DMS53 treated with DMSO at 0.1 percent for 48 hours (cell line): ENCODE results near the gene C9orf50.
A peak's percentile ranks its signal among the peaks of the same experiment; 100 is the strongest.
"Not testable (repeated sequence)": the region's sequence is repeated elsewhere in the genome, so short reads cannot be mapped to it uniquely, and the experiment has no call there.

Experiments
- DNase-seq: peaks from one replicate; lab custom pipeline; 2025; ENCODE audit not compliant: unreplicated experiment; lab: John Stamatoyannopoulos, UW

C9orf50 gene

GRCh38 chr9:129620669-129621295, at the start of gene C9orf50:
Gene C9orf50 (minus strand): TSS chr9:129621101. CDS start chr9:129620574, 527 bp downstream.
- no peak for DNase-seq

DNA sequence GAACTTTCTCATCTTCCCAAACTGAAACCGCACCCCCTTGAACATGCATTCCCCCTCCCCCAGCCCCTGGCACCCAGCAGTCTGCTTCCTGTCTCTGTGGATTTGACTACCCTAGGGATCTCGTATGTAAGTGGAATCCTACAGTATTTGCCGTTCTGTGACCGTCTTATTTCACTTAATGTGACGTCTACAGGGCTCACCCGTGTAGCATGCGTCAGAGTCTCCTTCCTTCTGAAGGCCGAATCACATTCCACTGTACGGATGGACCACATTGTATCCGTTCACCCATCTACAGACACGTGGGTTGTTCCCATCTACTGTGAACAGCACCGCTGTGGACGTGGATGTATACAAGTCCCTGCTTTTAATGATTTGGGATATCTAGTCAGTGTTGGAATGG, 49.0 kb upstream of the C9orf50 start:
- no peak for DNase-seq

GRCh38 chr9:129669141-129669718, 48.3 kb upstream of the C9orf50 start:
- DNase-seq, result no peak

DNA sequence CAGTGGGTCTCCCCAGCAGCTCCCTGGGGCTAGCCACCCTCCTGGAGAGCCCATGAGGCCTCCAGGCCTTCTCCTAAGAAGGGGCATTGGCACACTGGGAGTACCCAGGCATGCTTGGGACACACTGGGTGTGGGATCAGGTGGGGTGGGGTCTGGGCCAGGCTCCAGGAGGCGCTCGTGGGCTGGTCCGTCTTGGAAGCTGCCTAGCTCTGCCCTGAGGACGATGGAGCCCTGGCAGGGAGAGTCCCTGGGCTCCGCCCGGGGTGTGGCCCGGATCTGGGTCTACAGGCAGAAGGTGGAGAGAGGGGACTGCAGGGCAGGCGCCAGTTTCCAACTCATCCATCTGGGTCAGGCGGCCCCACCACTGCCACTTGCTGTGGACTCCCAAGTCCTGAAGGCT, 46.9 kb upstream of the C9orf50 start:
- no peak for DNase-seq

DNA sequence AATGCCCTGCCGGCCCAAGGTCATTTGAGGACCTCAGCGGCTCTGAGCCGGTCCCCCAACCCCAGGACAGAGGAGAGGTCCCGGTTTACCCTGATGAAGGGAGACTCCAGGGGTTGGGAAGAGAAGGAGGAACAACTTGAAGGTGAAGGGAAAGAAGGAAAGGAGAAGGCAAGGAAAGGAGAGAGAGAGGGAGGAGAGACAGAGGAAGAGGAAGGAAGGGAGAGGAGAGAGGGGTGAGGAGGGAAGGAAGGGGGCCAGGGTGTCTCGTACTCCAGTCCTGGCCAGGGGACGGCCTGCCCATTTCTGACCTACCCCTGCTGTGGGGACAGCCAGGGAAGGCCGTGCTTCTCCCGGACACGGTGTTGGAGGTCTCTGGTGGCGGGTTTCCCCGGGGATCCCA, 46.5 kb upstream of the C9orf50 start:
- no peak for DNase-seq

GRCh38 chr9:129666575-129666974, 45.7 kb upstream of the C9orf50 start:
- no peak for DNase-seq

DNA sequence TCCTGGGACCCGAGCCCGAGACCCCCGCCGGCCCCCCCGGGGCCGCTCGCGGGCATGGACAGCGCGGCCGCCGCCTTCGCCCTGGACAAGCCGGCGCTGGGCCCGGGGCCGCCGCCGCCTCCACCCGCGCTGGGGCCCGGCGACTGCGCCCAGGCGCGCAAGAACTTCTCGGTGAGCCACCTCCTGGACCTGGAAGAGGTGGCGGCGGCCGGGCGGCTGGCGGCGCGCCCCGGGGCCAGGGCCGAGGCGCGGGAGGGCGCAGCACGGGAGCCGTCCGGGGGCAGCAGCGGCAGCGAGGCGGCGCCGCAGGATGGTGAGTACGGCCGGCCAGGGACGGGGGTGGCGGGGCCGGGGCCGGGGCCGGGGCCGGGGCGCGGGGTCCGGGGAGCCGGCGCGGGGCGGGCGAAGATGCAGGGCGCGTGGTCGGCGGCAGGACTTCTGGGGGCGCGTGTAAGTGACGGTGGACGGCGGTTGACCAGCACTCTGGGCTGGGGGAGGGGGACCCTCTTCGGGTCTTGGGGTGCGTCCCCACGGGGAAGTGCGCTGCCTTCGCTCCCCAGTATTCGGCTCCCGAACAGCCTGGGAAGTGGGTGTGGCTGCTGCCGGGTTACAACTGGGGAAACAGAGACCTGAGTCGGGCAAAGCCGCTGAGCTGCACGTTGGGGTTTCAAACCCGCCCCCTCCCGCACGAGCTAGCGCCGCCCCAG, 45.1 kb upstream of the C9orf50 start:
- DNase-seq, result no peak

GRCh38 chr9:129665389-129665775, 44.5 kb upstream of the C9orf50 start, which contains the start of gene PRRX2:
Gene PRRX2 (plus strand): TSS chr9:129665647. CDS start chr9:129665868, 221 bp downstream.
- DNase-seq, result no peak

DNA sequence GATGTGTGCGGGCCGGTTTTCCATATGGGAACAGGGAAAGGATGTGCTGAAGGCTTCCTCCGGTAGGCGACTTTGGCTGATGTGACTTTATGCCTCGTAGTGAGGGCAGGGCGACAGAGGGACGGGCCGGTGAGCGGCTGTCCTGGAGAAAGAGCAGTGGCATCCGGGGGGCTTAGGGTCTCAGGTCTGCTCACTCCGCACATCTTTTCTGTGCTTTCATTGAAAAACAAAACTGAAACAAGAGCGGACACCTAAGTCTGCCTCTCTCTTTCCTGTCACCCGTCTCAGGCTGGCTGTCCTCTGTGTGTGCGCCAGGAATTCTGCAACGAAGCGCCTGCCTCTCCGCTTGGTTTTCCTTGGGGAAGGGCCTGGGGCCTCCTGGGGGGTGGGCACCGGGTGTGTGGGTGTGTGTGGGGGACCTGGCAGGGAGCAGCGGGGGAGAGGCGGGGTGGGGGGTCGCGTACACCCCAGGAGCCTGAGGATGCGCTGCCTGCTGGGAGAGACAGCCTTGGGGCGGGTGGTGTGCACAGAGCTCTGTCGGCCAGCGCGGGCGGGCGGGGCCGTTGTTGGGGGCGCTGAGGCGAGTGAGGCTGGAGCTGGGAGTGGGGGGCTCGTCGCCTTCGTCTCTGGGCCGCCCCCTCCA, 44.0 kb upstream of the C9orf50 start:
- no peak for DNase-seq

GRCh38 chr9:129662239-129662638, 41.3 kb upstream of the C9orf50 start:
- not testable (repeated sequence) for DNase-seq

DNA sequence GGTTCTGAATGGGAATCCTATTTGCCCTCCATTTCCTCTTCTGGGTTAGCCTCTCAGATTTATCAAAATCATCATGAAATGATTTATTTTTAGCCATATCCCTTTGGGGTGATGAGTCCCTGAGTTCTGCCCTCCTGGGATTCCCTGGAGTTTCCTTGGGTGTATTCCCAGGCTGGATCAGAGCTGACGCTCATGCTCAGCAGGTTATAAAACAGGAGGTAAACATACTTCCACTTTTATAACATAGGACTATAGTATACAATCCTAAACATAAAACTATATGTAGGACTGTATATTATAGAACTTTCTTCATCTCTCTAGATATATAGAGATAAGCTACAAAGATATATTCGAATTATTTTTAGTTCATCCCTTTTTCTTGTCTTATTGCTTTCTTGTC, 40.1 kb upstream of the C9orf50 start:
- DNase-seq, result no peak

GRCh38 chr9:129656795-129657390, 36.0 kb upstream of the C9orf50 start:
- peak; percentile 37 for DNase-seq

GRCh38 chr9:129655696-129656095, 34.8 kb upstream of the C9orf50 start:
- no peak for DNase-seq

DNA sequence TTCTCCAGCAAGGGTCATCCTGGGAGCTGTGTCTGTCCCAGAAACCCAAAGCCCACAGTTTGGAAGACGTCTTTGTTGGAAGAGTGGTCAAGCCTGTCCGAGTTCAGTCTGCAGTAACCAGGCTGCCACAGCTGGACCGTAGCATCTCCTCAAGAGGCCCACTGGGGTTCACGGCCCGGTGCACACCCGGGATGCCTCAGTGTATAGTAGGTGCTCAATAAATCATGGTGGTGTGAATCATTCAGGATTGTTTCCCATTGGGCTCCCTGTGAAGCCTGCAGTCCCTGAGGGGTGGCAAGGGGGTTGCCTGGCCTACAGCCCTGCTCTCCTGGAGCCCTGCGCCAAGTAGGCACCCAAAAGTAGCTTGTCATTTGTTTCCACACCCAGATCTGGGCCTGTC, 34.3 kb upstream of the C9orf50 start:
- no peak for DNase-seq

DNA sequence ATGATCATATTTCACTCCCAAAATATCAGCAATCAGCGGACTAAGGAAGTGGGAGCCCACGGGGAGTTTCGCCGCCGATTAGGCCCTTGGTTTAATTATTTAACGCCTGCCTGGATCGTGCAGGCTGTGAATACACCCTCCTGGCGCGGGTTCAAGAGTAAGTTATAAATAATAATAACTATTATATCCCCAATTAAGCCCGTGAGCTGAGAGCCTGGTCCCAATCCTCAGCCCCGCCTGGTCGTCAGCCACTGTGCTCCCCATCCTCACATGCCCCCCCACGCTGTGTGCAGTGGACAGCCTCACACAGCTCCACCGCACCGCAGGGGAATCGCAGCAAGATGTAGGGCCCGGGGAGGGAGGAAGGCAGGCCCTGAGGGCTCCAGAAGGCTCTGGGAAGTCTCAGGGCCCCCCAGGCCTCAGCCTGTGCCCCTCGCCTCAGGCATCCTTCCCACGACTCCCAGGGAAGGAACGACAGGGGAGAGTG, 33.7 kb upstream of the C9orf50 start:
- DNase-seq, result no peak

- DNase-seq, result no peak
Measured at GRCh38 chr9:129653823-129654553, 33.1 kb upstream of the C9orf50 start.

DNA sequence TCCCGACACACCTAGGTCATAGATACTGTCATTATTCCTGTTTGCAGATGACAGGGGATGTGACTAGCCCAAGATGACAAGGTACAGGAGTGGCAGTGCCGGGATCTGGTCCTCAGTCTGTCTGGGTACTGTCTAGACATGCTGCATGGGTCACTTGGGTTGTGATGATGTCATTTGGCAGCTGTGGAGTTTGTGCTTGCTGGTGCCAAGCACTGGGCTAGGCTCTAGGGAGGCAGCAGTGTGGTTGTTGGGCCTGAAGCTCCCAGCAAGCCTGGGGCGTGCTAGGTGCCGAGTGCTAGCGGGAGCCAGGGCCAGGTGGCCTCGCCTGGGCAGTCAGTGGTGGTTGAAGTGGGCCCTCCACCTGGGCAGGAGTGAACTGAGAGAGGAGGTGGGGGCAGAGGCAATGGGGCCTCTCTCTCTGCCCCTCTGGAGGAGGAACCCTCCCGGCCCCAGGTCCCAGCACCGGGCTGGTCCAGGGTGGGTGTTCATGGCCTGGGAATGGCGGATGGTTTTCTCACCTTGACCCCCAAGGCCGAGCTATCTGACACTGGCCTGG, 29.9 kb upstream of the C9orf50 start:
- no peak for DNase-seq

DNA sequence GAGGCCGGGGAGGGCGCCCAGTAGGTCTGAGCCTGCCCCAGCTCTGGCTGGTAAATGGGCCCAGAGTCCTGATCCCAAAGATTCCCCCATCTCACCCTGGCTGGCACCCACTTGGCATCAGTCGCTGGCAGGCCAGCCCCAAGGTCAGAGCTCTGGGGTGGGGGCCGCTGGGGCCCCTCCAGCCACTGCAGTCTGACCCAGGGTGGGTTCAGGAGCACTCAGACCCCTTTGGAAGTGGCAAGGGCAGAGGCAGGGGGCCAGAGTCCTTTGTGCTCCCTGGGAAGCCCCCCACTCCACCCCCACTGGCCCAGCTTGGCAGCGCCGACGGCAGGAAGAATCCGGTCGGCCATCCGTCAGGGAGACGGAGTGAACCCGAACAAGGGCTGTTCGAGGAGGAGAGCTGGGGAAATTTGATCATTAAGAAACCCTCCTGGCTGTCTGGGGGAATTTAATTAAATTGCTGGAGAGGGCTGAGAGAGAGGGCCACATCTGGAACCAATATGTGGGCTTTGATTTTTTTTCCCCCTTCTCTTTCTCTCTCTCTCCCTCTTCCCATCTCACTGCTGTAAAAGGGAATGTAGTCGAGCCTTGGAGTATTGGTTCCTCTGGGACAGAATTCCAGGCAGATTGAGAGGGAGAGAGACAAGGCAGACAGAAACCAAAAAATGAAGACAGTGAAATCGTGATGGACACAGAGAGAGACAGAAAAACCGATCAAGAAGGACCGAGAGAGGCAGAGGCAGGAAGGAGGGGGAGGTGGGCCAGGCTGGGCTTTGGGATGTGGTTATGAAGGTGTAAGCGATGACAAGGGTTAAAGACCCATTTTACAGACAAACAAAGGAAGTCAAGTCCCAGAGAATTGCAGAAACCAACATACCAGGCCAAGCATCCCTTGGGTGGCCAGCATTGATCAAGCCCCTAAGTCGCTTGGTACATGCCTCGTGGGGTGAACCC, 29.1 kb upstream of the C9orf50 start:
- DNase-seq, result no peak

GRCh38 chr9:129648764-129649115, 27.8 kb upstream of the C9orf50 start:
- DNase-seq, result no peak
